Astrocyte (in vitro differentiated cells and primary cell): Measurements from ENCODE around the gene AASDHPPT.

Experiments used
- EZH2 ChIP-seq: IDR thresholded peaks from 2 replicates; pipeline ENCODE4 v1.6.1; 2012; ENCODE audit warnings: mild to moderate bottlenecking, low read length, inconsistent platforms; ENCODE audit not compliant: insufficient read depth
- TF ChIP-seq, protein P1 (sequence below): IDR thresholded peaks from 2 replicates; pipeline ENCODE4 v1.5.1; 2011; ENCODE audit warnings: low read depth, mild to moderate bottlenecking, inconsistent platforms, low read length, moderate library complexity; ENCODE audit not compliant: insufficient read depth

DNA sequence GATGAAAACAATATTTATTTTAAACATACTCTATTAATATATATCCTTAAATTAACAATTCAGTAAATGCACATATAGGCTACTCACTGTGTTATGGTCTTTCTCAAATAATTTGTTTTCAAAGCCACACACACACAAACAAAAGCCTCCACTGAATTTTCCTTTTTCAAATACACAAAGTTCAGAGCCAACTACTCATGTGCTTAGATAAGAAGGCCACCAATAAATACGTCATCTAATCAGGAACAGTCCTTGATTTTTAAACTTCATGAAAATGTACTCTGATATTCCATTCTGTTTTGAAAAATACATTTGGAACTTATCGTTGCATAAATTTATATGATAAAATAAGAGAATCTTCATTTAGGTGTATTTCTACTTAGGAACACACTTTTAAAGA, 26.4 kb upstream of the AASDHPPT start:
- TF ChIP-seq, protein P1, sequence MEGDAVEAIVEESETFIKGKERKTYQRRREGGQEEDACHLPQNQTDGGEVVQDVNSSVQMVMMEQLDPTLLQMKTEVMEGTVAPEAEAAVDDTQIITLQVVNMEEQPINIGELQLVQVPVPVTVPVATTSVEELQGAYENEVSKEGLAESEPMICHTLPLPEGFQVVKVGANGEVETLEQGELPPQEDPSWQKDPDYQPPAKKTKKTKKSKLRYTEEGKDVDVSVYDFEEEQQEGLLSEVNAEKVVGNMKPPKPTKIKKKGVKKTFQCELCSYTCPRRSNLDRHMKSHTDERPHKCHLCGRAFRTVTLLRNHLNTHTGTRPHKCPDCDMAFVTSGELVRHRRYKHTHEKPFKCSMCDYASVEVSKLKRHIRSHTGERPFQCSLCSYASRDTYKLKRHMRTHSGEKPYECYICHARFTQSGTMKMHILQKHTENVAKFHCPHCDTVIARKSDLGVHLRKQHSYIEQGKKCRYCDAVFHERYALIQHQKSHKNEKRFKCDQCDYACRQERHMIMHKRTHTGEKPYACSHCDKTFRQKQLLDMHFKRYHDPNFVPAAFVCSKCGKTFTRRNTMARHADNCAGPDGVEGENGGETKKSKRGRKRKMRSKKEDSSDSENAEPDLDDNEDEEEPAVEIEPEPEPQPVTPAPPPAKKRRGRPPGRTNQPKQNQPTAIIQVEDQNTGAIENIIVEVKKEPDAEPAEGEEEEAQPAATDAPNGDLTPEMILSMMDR = no peak
- no peak for TF ChIP-seq EZH2
